Lung (tissue), 12 donors: Measurements from ENCODE around the gene TUBG1. TPM values are rescaled to one million over a fixed set of nuclear protein-coding genes. Genes with fewer than 3 reads are reported as not detected.

ENCODE experiments used
- ATAC-seq: fragments of 200-7000 bp; cut with Tn5 transposase; one replicate; pipeline ENCODE4 v1.9.1; 2020; ENCODE audit warnings: moderate number of reproducible peaks; ENCODE audit not compliant: insufficient read depth, low FRiP score
- DNase-seq, 3 donors: peaks; one replicate each; pipeline ENCODE4 v3.0.0-alpha.2; 2013 to 2017
- H3K27ac ChIP-seq, 2 donors: one replicate each; pipeline ENCODE4 v1.5.1; 2013; ENCODE audit warnings: mild to moderate bottlenecking in 2 of 2, moderate library complexity in 2 of 2, control low read depth in 1 of 2, inconsistent platforms in 1 of 2, low read depth in 1 of 2, low read length in 1 of 2
- H3K27me3 ChIP-seq, 3 donors: one replicate each; pipeline ENCODE4 v1.5.1; 2013; ENCODE audit warnings: low read length in 2 of 3; ENCODE audit not compliant: control insufficient read depth in 3 of 3, insufficient read depth in 3 of 3
- H3K36me3 ChIP-seq, 4 donors: one replicate each; pipeline ENCODE4 v1.5.1; 2013; ENCODE audit warnings: low read length in 4 of 4, mild to moderate bottlenecking in 1 of 4, moderate library complexity in 1 of 4; ENCODE audit not compliant: control insufficient read depth in 4 of 4, insufficient read depth in 4 of 4
- H3K4me1 ChIP-seq, 5 donors: one replicate each; pipeline ENCODE4 v1.5.1; 2013; ENCODE audit warnings: low read length in 5 of 5, mild to moderate bottlenecking in 2 of 5, moderate library complexity in 1 of 5; ENCODE audit not compliant: control insufficient read depth in 5 of 5, insufficient read depth in 5 of 5
- H3K4me3 ChIP-seq: one replicate; pipeline ENCODE4 v1.5.1; 2013; ENCODE audit warnings: mild to moderate bottlenecking, control low read depth, moderate library complexity
- H3K9ac ChIP-seq, 2 donors: one replicate each; pipeline ENCODE4 v1.5.1; 2013; ENCODE audit warnings: low read length in 2 of 2, control low read depth in 1 of 2; ENCODE audit not compliant: insufficient read depth in 1 of 2
- H3K9me3 ChIP-seq, 4 donors: one replicate each; pipeline ENCODE4 v1.5.1; 2013; ENCODE audit warnings: low read length in 3 of 4, mild to moderate bottlenecking in 1 of 4, moderate library complexity in 1 of 4; ENCODE audit not compliant: control insufficient read depth in 4 of 4, insufficient read depth in 3 of 4
- CTCF ChIP-seq: IDR thresholded peaks from 2 replicates; pipeline ENCODE4 v1.5.1; 2012; ENCODE audit warnings: mild to moderate bottlenecking; ENCODE audit errors: control extremely low read depth, extremely low read depth
- WGBS, 2 donors: extraction: QIAGEN DNeasy Blood & Tissue Kit; methylation state at CpG; one replicate each; pipeline ENCODE4 v1.1.7; 2013; 5-methylcytosine and 5-hydroxymethylcytosine counted together
- polyA plus RNA-seq, 2 donors: library from polyadenylated mRNA; stranded (reverse); fragments of 200-250 nt; gene quantifications; one replicate each; pipeline ENCODE4 v1.2.1, GENCODE V29; 2013
- total RNA-seq, 2 donors: library from RNA; depleted of rRNA in 1 of 2; stranded (reverse); fragments of >200 nt in 1 of 2; gene quantifications; one replicate each; pipeline ENCODE4 v1.2.1, GENCODE V29; 2014 to 2021
- donor health status: control.
- donor health status: control.
- donor health status: Bipolar disorder and iron deficiency.
- donor health status: healthy.
- donor health status: DM: yes; HTN: yes; CAD: no.

TUBG1 gene
- total and polyA plus RNA-seq, 4 donors: 12.1 to 39.0 (median 34.6) TPM

- H3K9me3 ChIP-seq: no peaks in the 10 kb centered on the region
- DNase-seq (no peak), ATAC-seq (peak; percentile 1)
- H3K4me3 ChIP-seq: peak overlapping the region; percentile 4
- H3K27ac ChIP-seq: peak overlapping the region; percentile 82 to 95
- WGBS, 2 donors: 35 to 49% methylated on average over 28 of the region's 28 CpGs
- H3K9ac ChIP-seq: no peak overlapping the region
- H3K36me3 ChIP-seq: peaks cover 13 to 41% (median 38%) of the 10 kb centered on the region in 4 donors
- no peaks in the 10 kb centered on the region for H3K27me3 ChIP-seq
- TF ChIP-seq CTCF: no peak
- H3K4me1 ChIP-seq: peaks cover 3 to 34% (median 18%) of the 10 kb centered on the region in 5 donors
These were observed 43.1 kb upstream of the TUBG1 start for GRCh38 chr17:42566215-42566882.

- peak; percentile 93 to 94 (median 94) for DNase-seq
- H3K4me3 ChIP-seq: peak within 1 kb of the TSS; percentile 79
- TF ChIP-seq CTCF: no peak
- 0% methylated on average over 59 to 72 of the region's 72 CpGs for WGBS, 2 donors
- peaks cover 3 to 31% (median 18%) of the 10 kb centered on the region in 5 donors for H3K4me1 ChIP-seq
- H3K27me3 ChIP-seq: no peaks in the 10 kb centered on the region
- peak within 1 kb of the TSS; percentile 95 to 97 for H3K27ac ChIP-seq
- peak within 1 kb of the TSS; percentile 53 to 69 for H3K9ac ChIP-seq
- no peaks in the 10 kb centered on the region for H3K9me3 ChIP-seq
- peak; percentile 82 for ATAC-seq
- peaks cover 13 to 48% (median 43%) of the 10 kb centered on the region in 4 donors for H3K36me3 ChIP-seq
These were observed 42.5 kb upstream of the TUBG1 start, which contains the start of gene MLX for GRCh38 chr17:42566883-42567573. Gene MLX, plus strand, starts transcription at chr17:42567100. Its CDS starts 25 bp downstream, at chr17:42567125.

DNA sequence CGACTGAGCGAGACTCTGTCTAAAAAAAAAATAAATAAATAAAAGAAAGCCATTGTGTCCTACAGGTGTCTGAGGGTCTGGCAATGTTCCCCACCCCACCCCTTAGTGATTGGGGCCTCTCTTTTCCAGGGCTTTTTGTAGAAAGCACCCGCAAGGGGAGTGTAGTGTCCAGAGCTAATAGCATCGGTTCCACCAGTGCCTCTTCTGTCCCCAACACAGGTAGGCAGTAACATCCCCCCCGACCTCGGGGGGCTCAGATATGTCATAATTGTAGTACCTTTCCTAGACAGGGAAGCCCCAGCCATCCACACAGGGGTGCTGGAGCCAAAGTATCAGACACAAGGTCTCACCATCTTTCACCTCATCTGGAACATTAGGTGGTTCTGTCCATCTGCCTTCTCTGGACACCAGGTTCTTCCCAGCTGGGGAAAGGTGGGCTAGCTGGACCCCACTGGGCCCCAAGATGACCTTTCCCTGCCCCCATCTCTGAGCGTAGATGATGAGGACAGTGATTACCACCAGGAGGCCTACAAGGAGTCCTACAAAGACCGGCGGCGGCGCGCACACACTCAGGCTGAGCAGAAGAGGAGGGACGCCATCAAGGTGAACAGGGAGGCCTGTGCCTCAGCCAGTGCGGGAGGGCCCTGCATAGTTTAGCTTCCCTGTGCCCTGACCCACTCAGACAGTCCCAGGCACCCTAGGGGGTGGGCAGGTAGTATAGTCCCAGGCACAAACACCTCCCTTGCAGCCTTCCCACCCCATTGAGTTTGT, 41.0 kb upstream of the TUBG1 start:
- no peak overlapping the region for H3K9ac ChIP-seq
- H3K4me1 ChIP-seq: peaks cover 0 to 19% (median 10%) of the 10 kb centered on the region in 5 donors

More for the DNA sequence above, 41.0 kb upstream of the TUBG1 start:
- H3K27me3 ChIP-seq: no peaks in the 10 kb centered on the region
- ATAC-seq: no peak
- H3K9me3 ChIP-seq: no peaks in the 10 kb centered on the region
- DNase-seq: no peak
- TF ChIP-seq CTCF: no peak
- peaks cover 23 to 58% (median 55%) of the 10 kb centered on the region in 4 donors for H3K36me3 ChIP-seq
- H3K4me3 ChIP-seq: no peak overlapping the region
- 87 to 92% methylated on average over 14 of the region's 14 CpGs for WGBS, 2 donors
- peak overlapping the region in 1 of 2 donors; percentile 9 for H3K27ac ChIP-seq
